D721Med (cell line): ENCODE measurements around the gene CDIP1.

Source experiments
- DNase-seq: peaks from one replicate; pipeline ENCODE4 v3.0.0; 2011; ENCODE audit warnings: low spot score; ENCODE audit not compliant: insufficient read length
- FAIRE-seq: peaks from 2 replicates; lab custom pipeline; 2011; peaks lifted over from hg19 to GRCh38; lab: Jason Lieb, UNC
- CTCF ChIP-seq: IDR thresholded peaks from 2 replicates; pipeline ENCODE4 v1.5.1; 2012; ENCODE audit warnings: mild to moderate bottlenecking, control low read depth; ENCODE audit not compliant: insufficient read depth; ENCODE audit errors: missing control alignments

CDIP1 gene

GRCh38 chr16:4510747-4511426 is 27.7 kb downstream of the CDIP1 start:
- no peak for DNase-seq
- no peak for FAIRE-seq
- TF ChIP-seq CTCF: no peak

- TF ChIP-seq CTCF: no peak
- no peak for DNase-seq
- FAIRE-seq: no peak
These were observed 28.4 kb downstream of the CDIP1 start for GRCh38 chr16:4510131-4510530.

GRCh38 chr16:4509420-4509819 is 29.2 kb downstream of the CDIP1 start:
- no peak for TF ChIP-seq CTCF
- FAIRE-seq (no peak), DNase-seq (no peak)

GRCh38 chr16:4508806-4509205 is 29.8 kb downstream of the CDIP1 start:
- DNase-seq: no peak

GRCh38 chr16:4507588-4508345 is 30.8 kb downstream of the CDIP1 start:
- TF ChIP-seq CTCF: no peak
- no peak for DNase-seq
- FAIRE-seq: no peak

More at GRCh38 chr16:4508806-4509205, 29.8 kb downstream of the CDIP1 start:
- TF ChIP-seq CTCF: no peak
- no peak for FAIRE-seq

GRCh38 chr16:4506450-4506849 is 32.1 kb downstream of the CDIP1 start:
- FAIRE-seq: no peak
- peak; percentile 53 for DNase-seq
- TF ChIP-seq CTCF: peak; percentile 89
